ENCODE results near the gene NIPBL. TPM values are rescaled to one million over a fixed set of nuclear protein-coding genes. Genes with fewer than 3 reads are reported as not detected.
"Not testable (repeated sequence)": the region's sequence is repeated elsewhere in the genome, so short reads cannot be mapped to it uniquely, and the experiment has no call there.

NIPBL gene
- total and polyA plus RNA-seq, 9 donors, result 30.7 to 53.0 (median 42.3) TPM

DNA sequence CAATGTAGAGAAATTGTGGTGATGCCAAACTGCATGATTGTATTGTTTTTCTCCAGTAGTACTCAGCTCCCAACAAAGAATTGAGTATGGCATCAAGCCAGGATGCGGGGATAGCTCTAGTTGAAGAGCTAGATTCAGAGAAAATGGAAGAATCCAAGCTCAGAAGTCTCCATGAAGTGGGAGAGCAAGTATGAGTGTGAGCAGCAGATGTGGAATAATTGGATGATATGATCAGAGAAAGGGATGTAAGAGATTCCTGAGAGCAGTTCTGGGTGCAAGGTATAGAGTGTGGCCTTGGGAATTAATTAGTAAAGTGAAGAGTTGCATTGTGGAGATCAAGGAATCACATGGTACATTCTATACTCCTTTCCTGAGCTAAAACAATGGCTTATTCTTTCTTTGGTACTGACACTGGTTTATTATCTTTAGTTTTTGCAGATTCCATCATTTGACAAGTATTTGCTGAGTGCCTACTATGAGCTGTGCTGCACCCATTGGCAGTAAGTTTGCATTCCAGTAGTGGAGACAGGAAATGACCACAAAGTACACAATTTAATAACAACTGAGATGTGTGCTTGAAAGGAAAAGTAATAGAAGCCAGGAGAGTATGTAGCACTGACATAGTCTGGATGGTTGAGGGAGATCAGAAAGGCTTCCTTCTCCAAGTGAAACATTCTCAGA, 195.5 kb downstream of the NIPBL start:
- DNase-seq, result peak; percentile 17
- Histone ChIP-seq H3K9me3 (replicated peaks; ENCODE audit: control insufficient read depth, low read depth, low read length) (no peaks in the 10 kb centered on the region), H3K27me3 (ENCODE audit: control insufficient read depth, insufficient read depth, low read length) (no peaks in the 10 kb centered on the region), H3K4me1 (ENCODE audit: control insufficient read depth, insufficient read depth, low read length) (no peaks in the 10 kb centered on the region), H3K27ac (ENCODE audit: low read length) (no peak overlapping the region), H3K4me3 (ENCODE audit: low read length) (no peak overlapping the region), H3K36me3 (ENCODE audit: control insufficient read depth, insufficient read depth, low read length) (no peaks in the 10 kb centered on the region)
- WGBS (ENCODE audit: insufficient coverage), result 73% methylated on average over 1 of the region's 1 CpG

GRCh38 chr5:37075399-37075950, 198.9 kb downstream of the NIPBL start:
- Histone ChIP-seq H3K27ac (ENCODE audit: low read length) (no peak overlapping the region), H3K9me3 (replicated peaks; ENCODE audit: control insufficient read depth, low read depth, low read length) (no peaks in the 10 kb centered on the region), H3K36me3 (ENCODE audit: control insufficient read depth, insufficient read depth, low read length) (peaks cover 6% of the 10 kb centered on the region), H3K4me3 (ENCODE audit: low read length) (no peak overlapping the region), H3K4me1 (ENCODE audit: control insufficient read depth, insufficient read depth, low read length) (no peaks in the 10 kb centered on the region), H3K27me3 (ENCODE audit: control insufficient read depth, insufficient read depth, low read length) (no peaks in the 10 kb centered on the region)
- DNase-seq, result no peak
- WGBS (ENCODE audit: insufficient coverage), result 50% methylated on average over 2 of the region's 3 CpGs

DNA sequence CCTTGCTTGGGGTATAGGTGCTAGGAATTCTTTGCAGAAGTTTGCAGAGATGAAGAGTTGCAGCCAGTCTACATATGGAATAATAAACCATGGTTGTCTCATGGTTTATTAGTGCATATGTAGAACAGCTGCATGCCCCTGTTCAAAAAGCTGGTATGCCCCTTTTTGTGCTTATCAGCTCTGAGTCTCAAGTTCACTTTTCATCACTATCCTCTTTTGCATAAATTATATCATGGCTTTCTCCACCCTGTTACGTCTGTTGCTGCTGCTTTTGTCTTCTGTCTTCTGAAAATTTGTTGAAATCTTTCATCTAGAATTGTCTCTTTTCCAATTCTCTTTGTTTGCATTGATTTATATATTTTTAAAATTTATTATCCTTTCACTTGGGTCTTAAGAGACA, 200.6 kb downstream of the NIPBL start:
- H3K36me3 ChIP-seq (ENCODE audit: control insufficient read depth, insufficient read depth, low read length), result peaks cover 7% of the 10 kb centered on the region
- no peak overlapping the region for H3K27ac ChIP-seq (ENCODE audit: low read length)
- H3K4me1 ChIP-seq (ENCODE audit: control insufficient read depth, insufficient read depth, low read length), result no peaks in the 10 kb centered on the region
- no peaks in the 10 kb centered on the region for H3K27me3 ChIP-seq (ENCODE audit: control insufficient read depth, insufficient read depth, low read length)
- WGBS (ENCODE audit: insufficient coverage), result no CpG with 5 or more reads among the region's 1 CpG
- H3K4me3 ChIP-seq (ENCODE audit: low read length), result no peak overlapping the region
- no peak for DNase-seq
- no peaks in the 10 kb centered on the region for H3K9me3 ChIP-seq (replicated peaks; ENCODE audit: control insufficient read depth, low read depth, low read length)

GRCh38 chr5:37080697-37081096, 204.1 kb downstream of the NIPBL start:
- WGBS (ENCODE audit: insufficient coverage), result no CpG with 5 or more reads among the region's 3 CpGs
- H3K4me1 ChIP-seq (ENCODE audit: control insufficient read depth, insufficient read depth, low read length), result no peaks in the 10 kb centered on the region
- H3K27me3 ChIP-seq (ENCODE audit: control insufficient read depth, insufficient read depth, low read length), result no peaks in the 10 kb centered on the region
- H3K36me3 ChIP-seq (ENCODE audit: control insufficient read depth, insufficient read depth, low read length), result peaks cover 10% of the 10 kb centered on the region
- H3K9me3 ChIP-seq (replicated peaks; ENCODE audit: control insufficient read depth, low read depth, low read length), result peaks cover 2% of the 10 kb centered on the region
- no peak for DNase-seq
- no peak overlapping the region for H3K27ac ChIP-seq (ENCODE audit: low read length)
- H3K4me3 ChIP-seq (ENCODE audit: low read length), result no peak overlapping the region

GRCh38 chr5:37082977-37083376, 206.4 kb downstream of the NIPBL start:
- not testable (repeated sequence) for DNase-seq; H3K27ac ChIP-seq (ENCODE audit: low read length); H3K4me3 ChIP-seq (ENCODE audit: low read length); H3K9me3 ChIP-seq (replicated peaks; ENCODE audit: control insufficient read depth, low read depth, low read length); H3K4me1 ChIP-seq (ENCODE audit: control insufficient read depth, insufficient read depth, low read length); H3K27me3 ChIP-seq (ENCODE audit: control insufficient read depth, insufficient read depth, low read length)
- peaks cover 13% of the 10 kb centered on the region for H3K36me3 ChIP-seq (ENCODE audit: control insufficient read depth, insufficient read depth, low read length)
- WGBS (ENCODE audit: insufficient coverage), result no CpG with 5 or more reads among the region's 2 CpGs

- WGBS (ENCODE audit: insufficient coverage), result no CpG with 5 or more reads among the region's 1 CpG
These were observed 209.5 kb downstream of the NIPBL start for GRCh38 chr5:37086026-37086425.

DNA sequence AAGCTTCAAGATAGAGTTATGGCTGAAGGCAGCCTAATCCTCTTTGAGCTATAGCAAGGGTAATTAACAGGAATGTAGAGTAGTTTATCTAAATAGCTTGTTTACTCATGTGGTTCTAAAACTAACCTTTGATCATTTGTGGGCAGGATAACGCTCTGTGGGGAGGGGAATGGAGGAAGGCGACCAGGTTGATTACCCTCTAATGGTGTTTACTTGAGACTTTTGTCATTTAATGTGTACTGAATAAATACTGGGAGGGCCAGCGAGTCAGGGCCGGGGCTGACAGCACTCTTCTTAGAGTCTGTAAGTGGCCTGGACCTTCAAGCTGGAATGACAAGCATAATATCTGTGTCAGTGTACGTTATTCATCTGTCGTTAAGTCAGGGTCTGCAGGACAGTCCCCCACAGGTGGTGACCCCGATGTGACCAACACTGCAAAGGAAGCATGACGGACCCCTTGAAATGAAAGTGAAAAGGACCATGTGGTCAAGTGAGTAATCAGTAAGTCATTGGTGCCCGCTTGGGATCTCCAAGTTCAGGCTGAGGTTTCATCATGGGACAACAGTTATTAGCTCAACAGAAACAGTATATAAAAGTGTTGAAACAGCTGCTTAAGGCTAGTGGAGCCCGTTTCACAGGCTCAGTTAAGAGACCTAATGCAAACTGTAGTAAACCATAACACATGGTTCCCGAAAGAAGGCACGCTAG, 210.1 kb downstream of the NIPBL start:
- Histone ChIP-seq H3K9me3 (replicated peaks; ENCODE audit: control insufficient read depth, low read depth, low read length) (peaks cover 7% of the 10 kb centered on the region), H3K36me3 (ENCODE audit: control insufficient read depth, insufficient read depth, low read length) (peaks cover 11% of the 10 kb centered on the region), H3K27me3 (ENCODE audit: control insufficient read depth, insufficient read depth, low read length) (no peaks in the 10 kb centered on the region), H3K4me3 (ENCODE audit: low read length) (no peak overlapping the region), H3K4me1 (ENCODE audit: control insufficient read depth, insufficient read depth, low read length) (no peaks in the 10 kb centered on the region), H3K27ac (ENCODE audit: low read length) (no peak overlapping the region)
- DNase-seq, result no peak
- WGBS (ENCODE audit: insufficient coverage), result 50% methylated on average over 7 of the region's 12 CpGs

More at GRCh38 chr5:37086026-37086425, 209.5 kb downstream of the NIPBL start:
- H3K4me3 ChIP-seq (ENCODE audit: low read length); H3K27ac ChIP-seq (ENCODE audit: low read length); H3K9me3 ChIP-seq (replicated peaks; ENCODE audit: control insufficient read depth, low read depth, low read length); H3K27me3 ChIP-seq (ENCODE audit: control insufficient read depth, insufficient read depth, low read length); DNase-seq; H3K4me1 ChIP-seq (ENCODE audit: control insufficient read depth, insufficient read depth, low read length): not testable (repeated sequence)
- peaks cover 11% of the 10 kb centered on the region for H3K36me3 ChIP-seq (ENCODE audit: control insufficient read depth, insufficient read depth, low read length)

- 71% methylated on average over 3 of the region's 6 CpGs for WGBS (ENCODE audit: insufficient coverage)
- no peaks in the 10 kb centered on the region for H3K27me3 ChIP-seq (ENCODE audit: control insufficient read depth, insufficient read depth, low read length)
- H3K4me3 ChIP-seq (ENCODE audit: low read length), result no peak overlapping the region
- H3K27ac ChIP-seq (ENCODE audit: low read length), result no peak overlapping the region
- DNase-seq, result no peak
- H3K9me3 ChIP-seq (replicated peaks; ENCODE audit: control insufficient read depth, low read depth, low read length), result peaks cover 7% of the 10 kb centered on the region
- H3K36me3 ChIP-seq (ENCODE audit: control insufficient read depth, insufficient read depth, low read length), result peaks cover 11% of the 10 kb centered on the region
- H3K4me1 ChIP-seq (ENCODE audit: control insufficient read depth, insufficient read depth, low read length), result no peaks in the 10 kb centered on the region
These were observed 211.4 kb downstream of the NIPBL start for GRCh38 chr5:37088009-37088408.

- no peak for DNase-seq
These were observed 213.7 kb downstream of the NIPBL start for GRCh38 chr5:37090123-37090726.

DNA sequence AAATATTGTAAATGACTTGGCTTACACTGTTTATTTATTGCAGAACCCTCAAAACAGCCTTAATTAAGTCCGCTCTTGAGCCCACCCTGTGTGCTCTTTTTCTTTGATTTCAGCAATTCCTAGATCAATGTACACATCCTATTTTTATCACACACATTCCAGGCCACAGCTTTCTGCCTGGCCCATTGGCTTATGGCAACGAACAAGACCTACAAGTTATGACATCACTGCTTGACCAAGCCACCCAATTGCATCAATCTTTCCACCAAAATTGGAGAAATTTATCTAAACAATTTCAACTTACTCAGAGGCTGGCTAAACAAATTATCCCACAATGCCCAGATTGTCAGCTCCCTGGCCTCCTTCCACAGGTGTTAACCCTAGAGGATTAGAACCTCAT, 214.2 kb downstream of the NIPBL start:
- no peak overlapping the region for H3K27ac ChIP-seq (ENCODE audit: low read length)
- no peak overlapping the region for H3K4me3 ChIP-seq (ENCODE audit: low read length)
- H3K27me3 ChIP-seq (ENCODE audit: control insufficient read depth, insufficient read depth, low read length), result no peaks in the 10 kb centered on the region
- H3K4me1 ChIP-seq (ENCODE audit: control insufficient read depth, insufficient read depth, low read length), result no peaks in the 10 kb centered on the region
- no peak for DNase-seq
- 80% methylated on average over 2 of the region's 2 CpGs for WGBS (ENCODE audit: insufficient coverage)
- peaks cover 5% of the 10 kb centered on the region for H3K9me3 ChIP-seq (replicated peaks; ENCODE audit: control insufficient read depth, low read depth, low read length)
- H3K36me3 ChIP-seq (ENCODE audit: control insufficient read depth, insufficient read depth, low read length), result peaks cover 7% of the 10 kb centered on the region

More at GRCh38 chr5:37090123-37090726, 213.7 kb downstream of the NIPBL start:
- H3K4me3 ChIP-seq (ENCODE audit: low read length), result no peak overlapping the region
- peaks cover 5% of the 10 kb centered on the region for H3K9me3 ChIP-seq (replicated peaks; ENCODE audit: control insufficient read depth, low read depth, low read length)
- no peaks in the 10 kb centered on the region for H3K27me3 ChIP-seq (ENCODE audit: control insufficient read depth, insufficient read depth, low read length)
- WGBS (ENCODE audit: insufficient coverage), result 48% methylated on average over 6 of the region's 7 CpGs
- no peaks in the 10 kb centered on the region for H3K4me1 ChIP-seq (ENCODE audit: control insufficient read depth, insufficient read depth, low read length)
- peaks cover 11% of the 10 kb centered on the region for H3K36me3 ChIP-seq (ENCODE audit: control insufficient read depth, insufficient read depth, low read length)
- H3K27ac ChIP-seq (ENCODE audit: low read length), result no peak overlapping the region

All from muscle of leg (tissue), 11 donors.